Liver (tissue), 9 donors: ENCODE data around the gene CZIB. TPM values are rescaled to one million over a fixed set of nuclear protein-coding genes. Genes with fewer than 3 reads are reported as not detected.
A peak's percentile ranks its signal among the peaks of the same experiment; 100 is the strongest.

Experiments
- DNase-seq: peaks from one replicate; pipeline ENCODE4 v3.0.0-alpha.2; 2017; ENCODE audit warnings: low spot score
- H3K27ac ChIP-seq, 2 donors: one replicate each; pipeline ENCODE4 v1.7.0; 2013; ENCODE audit warnings: inconsistent platforms in 2 of 2, low read length in 2 of 2, control low read depth in 1 of 2, low read depth in 1 of 2, mild to moderate bottlenecking in 1 of 2
- H3K27me3 ChIP-seq, 4 donors: one replicate each; pipeline versions ENCODE4 v1.6.1 to v1.7.0; 2013; ENCODE audit warnings: low read length in 3 of 4, inconsistent platforms in 1 of 4, mild to moderate bottlenecking in 1 of 4, moderate library complexity in 1 of 4; ENCODE audit not compliant: control insufficient read depth in 4 of 4, insufficient read depth in 4 of 4
- H3K36me3 ChIP-seq, 4 donors: one replicate each; pipeline versions ENCODE4 v1.6.1 to v1.7.0; 2013; ENCODE audit warnings: low read length in 3 of 4, mild to moderate bottlenecking in 3 of 4, low read depth in 1 of 4, moderate library complexity in 1 of 4; ENCODE audit not compliant: control insufficient read depth in 4 of 4, insufficient read depth in 3 of 4
- H3K4me1 ChIP-seq, 4 donors: one replicate each; pipeline versions ENCODE4 v1.6.1 to v1.7.0; 2013; ENCODE audit warnings: low read length in 3 of 4, mild to moderate bottlenecking in 3 of 4, moderate library complexity in 1 of 4; ENCODE audit not compliant: control insufficient read depth in 4 of 4, insufficient read depth in 4 of 4
- H3K4me3 ChIP-seq, 3 donors: one replicate each; pipeline versions ENCODE4 v1.6.1 to v1.7.0; 2013; ENCODE audit warnings: low read length in 3 of 3, control low read depth in 1 of 3, low read depth in 1 of 3, mild to moderate bottlenecking in 1 of 3
- H3K9ac ChIP-seq, 2 donors: one replicate each; pipeline ENCODE4 v1.7.0; 2013; ENCODE audit warnings: low read length in 2 of 2, mild to moderate bottlenecking in 2 of 2, moderate library complexity in 2 of 2, control low read depth in 1 of 2, low read depth in 1 of 2
- H3K9me3 ChIP-seq, 4 donors: one replicate each; pipeline versions ENCODE4 v1.6.1 to v1.7.0; 2013; ENCODE audit warnings: low read length in 3 of 4; ENCODE audit not compliant: control insufficient read depth in 4 of 4
- EGR1 ChIP-seq, 2 donors: IDR thresholded peaks; 2 replicates each; pipeline ENCODE4 v1.6.1; 2016 to 2018; ENCODE audit warnings: antibody characterized with exemption in 2 of 2, low read depth in 2 of 2
- GABPA ChIP-seq, 2 donors: IDR thresholded peaks in 1 of 2; conservative IDR thresholded peaks in 1 of 2; 2 replicates each; pipeline ENCODE4 v1.6.1; 2016; ENCODE audit warnings: antibody characterized with exemption in 2 of 2, mild to moderate bottlenecking in 1 of 2, moderate library complexity in 1 of 2
- HNF4A ChIP-seq, 2 donors: conservative IDR thresholded peaks; 2 replicates each; pipeline ENCODE4 v1.6.1; 2016; ENCODE audit warnings: antibody characterized with exemption in 2 of 2, mild to moderate bottlenecking in 2 of 2
- HNF4G ChIP-seq: IDR thresholded peaks from 2 replicates; pipeline ENCODE4 v1.6.1; 2016; ENCODE audit warnings: antibody characterized with exemption
- JUND ChIP-seq, 2 donors: IDR thresholded peaks; 2 replicates each; pipeline ENCODE4 v1.6.1; 2016; ENCODE audit warnings: antibody characterized with exemption in 2 of 2
- MAX ChIP-seq: IDR thresholded peaks from 2 replicates; pipeline ENCODE4 v1.6.1; 2016; ENCODE audit warnings: antibody characterized with exemption
- NR2F2 ChIP-seq: IDR thresholded peaks from 2 replicates; pipeline ENCODE4 v1.6.1; 2016; ENCODE audit warnings: antibody characterized with exemption
- RAD21 ChIP-seq, 2 donors: IDR thresholded peaks; 2 replicates each; pipeline ENCODE4 v1.6.1; 2016; ENCODE audit warnings: antibody characterized with exemption in 2 of 2, mild to moderate bottlenecking in 2 of 2
- REST ChIP-seq: IDR thresholded peaks from 2 replicates; pipeline ENCODE4 v1.6.1; 2016; ENCODE audit warnings: antibody characterized with exemption, mild to moderate bottlenecking
- RXRA ChIP-seq, 2 donors: IDR thresholded peaks; 2 replicates each; pipeline ENCODE4 v1.6.1; 2017 to 2018; ENCODE audit warnings: antibody characterized with exemption in 2 of 2, mild to moderate bottlenecking in 1 of 2
- SP1 ChIP-seq: IDR thresholded peaks from 2 replicates; pipeline ENCODE4 v1.6.1; 2018; ENCODE audit warnings: antibody characterized with exemption, mild to moderate bottlenecking
- TAF1 ChIP-seq: conservative IDR thresholded peaks from 2 replicates; pipeline ENCODE4 v1.6.1; 2016; ENCODE audit warnings: antibody characterized with exemption, mild to moderate bottlenecking
- YY1 ChIP-seq: IDR thresholded peaks from 2 replicates; pipeline ENCODE4 v1.6.1; 2016; ENCODE audit warnings: antibody characterized with exemption, mild to moderate bottlenecking
- WGBS: extraction: QIAGEN DNeasy Blood & Tissue Kit; methylation state at CpG from one replicate; pipeline ENCODE4 v1.1.7; 2013; 5-methylcytosine and 5-hydroxymethylcytosine counted together
- polyA plus RNA-seq, 2 donors: library from polyadenylated mRNA; stranded (reverse) in 1 of 2; unstranded in 1 of 2; fragments of 200-250 nt in 1 of 2; fragments of >200 nt in 1 of 2; fragmentation: Nextera tagmentation in 1 of 2; extraction: Ambion mirVana in 1 of 2; gene quantifications; one replicate each; pipeline versions ENCODE4 v1.2.1 to v1.2.3, GENCODE V29; 2013 to 2015
- total RNA-seq, 2 donors: library from RNA; depleted of rRNA; stranded (reverse); fragments of >200 nt; gene quantifications; one replicate each; pipeline ENCODE4 v1.2.3, GENCODE V29; 2014
- TF ChIP-seq, protein P1 (sequence below): IDR thresholded peaks from 2 replicates; pipeline ENCODE4 v1.6.1; 2016; ENCODE audit warnings: antibody characterized with exemption
- TF ChIP-seq, protein P2 (sequence below): fragments of 150-350 bp; IDR thresholded peaks from 2 replicates; pipeline ENCODE4 v1.5.1; 2017; ENCODE audit warnings: improper control_type of control experiment, low read depth, low read length; ENCODE audit not compliant: missing input control
- TF ChIP-seq, protein P3 (sequence below): IDR thresholded peaks from 2 replicates; pipeline ENCODE4 v1.6.1; 2016; ENCODE audit warnings: antibody characterized with exemption
- donor health status: healthy.
- donor health status: healthy.
- donor health status: healthy.
- donor health status: healthy.
- donor health status: healthy.

The CZIB gene
- total and polyA plus RNA-seq, 4 donors = 19.8 to 32.3 (median 25.4) TPM

GRCh38 chr1:53196017-53196484 is 24.4 kb downstream of the CZIB start:
- Histone ChIP-seq H3K9me3 (no peaks in the 10 kb centered on the region), H3K9ac (peak overlapping the region; percentile 91 to 94), H3K36me3 (peaks cover 2 to 4% (median 3%) of the 10 kb centered on the region in 4 donors), H3K4me3 (peak overlapping the region; percentile 73 to 98 (median 88)), H3K4me1 (peaks cover 9 to 65% (median 49%) of the 10 kb centered on the region in 4 donors), H3K27ac (peak overlapping the region; percentile 98 to 99), H3K27me3 (no peaks in the 10 kb centered on the region)
- peak; percentile 53 for TF ChIP-seq NR2F2
- no peak for TF ChIP-seq GABPA (IDR thresholded peaks at IDR 0.05 in 1 of 2, conservative IDR thresholded peaks at IDR 0.05 in 1 of 2)
- TF ChIP-seq MAX = peak; percentile 15
- peak; percentile 86 for TF ChIP-seq SP1
- TF ChIP-seq RXRA (IDR thresholded peaks at IDR 0.05) = peak; percentile 93 to 96
- TF ChIP-seq, protein P1, sequence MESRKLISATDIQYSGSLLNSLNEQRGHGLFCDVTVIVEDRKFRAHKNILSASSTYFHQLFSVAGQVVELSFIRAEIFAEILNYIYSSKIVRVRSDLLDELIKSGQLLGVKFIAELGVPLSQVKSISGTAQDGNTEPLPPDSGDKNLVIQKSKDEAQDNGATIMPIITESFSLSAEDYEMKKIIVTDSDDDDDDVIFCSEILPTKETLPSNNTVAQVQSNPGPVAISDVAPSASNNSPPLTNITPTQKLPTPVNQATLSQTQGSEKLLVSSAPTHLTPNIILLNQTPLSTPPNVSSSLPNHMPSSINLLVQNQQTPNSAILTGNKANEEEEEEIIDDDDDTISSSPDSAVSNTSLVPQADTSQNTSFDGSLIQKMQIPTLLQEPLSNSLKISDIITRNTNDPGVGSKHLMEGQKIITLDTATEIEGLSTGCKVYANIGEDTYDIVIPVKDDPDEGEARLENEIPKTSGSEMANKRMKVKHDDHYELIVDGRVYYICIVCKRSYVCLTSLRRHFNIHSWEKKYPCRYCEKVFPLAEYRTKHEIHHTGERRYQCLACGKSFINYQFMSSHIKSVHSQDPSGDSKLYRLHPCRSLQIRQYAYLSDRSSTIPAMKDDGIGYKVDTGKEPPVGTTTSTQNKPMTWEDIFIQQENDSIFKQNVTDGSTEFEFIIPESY = no peak
- peak; percentile 94 for TF ChIP-seq REST
- TF ChIP-seq TAF1 = no peak
- TF ChIP-seq HNF4A (conservative IDR thresholded peaks at IDR 0.05) = peak; percentile 55 to 61
- TF ChIP-seq, protein P2, sequence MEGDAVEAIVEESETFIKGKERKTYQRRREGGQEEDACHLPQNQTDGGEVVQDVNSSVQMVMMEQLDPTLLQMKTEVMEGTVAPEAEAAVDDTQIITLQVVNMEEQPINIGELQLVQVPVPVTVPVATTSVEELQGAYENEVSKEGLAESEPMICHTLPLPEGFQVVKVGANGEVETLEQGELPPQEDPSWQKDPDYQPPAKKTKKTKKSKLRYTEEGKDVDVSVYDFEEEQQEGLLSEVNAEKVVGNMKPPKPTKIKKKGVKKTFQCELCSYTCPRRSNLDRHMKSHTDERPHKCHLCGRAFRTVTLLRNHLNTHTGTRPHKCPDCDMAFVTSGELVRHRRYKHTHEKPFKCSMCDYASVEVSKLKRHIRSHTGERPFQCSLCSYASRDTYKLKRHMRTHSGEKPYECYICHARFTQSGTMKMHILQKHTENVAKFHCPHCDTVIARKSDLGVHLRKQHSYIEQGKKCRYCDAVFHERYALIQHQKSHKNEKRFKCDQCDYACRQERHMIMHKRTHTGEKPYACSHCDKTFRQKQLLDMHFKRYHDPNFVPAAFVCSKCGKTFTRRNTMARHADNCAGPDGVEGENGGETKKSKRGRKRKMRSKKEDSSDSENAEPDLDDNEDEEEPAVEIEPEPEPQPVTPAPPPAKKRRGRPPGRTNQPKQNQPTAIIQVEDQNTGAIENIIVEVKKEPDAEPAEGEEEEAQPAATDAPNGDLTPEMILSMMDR = no peak
- TF ChIP-seq HNF4G = no peak
- TF ChIP-seq, protein P3, sequence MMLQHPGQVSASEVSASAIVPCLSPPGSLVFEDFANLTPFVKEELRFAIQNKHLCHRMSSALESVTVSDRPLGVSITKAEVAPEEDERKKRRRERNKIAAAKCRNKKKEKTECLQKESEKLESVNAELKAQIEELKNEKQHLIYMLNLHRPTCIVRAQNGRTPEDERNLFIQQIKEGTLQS = no peak
- no peak for DNase-seq
- WGBS = 17% methylated on average over 9 of the region's 9 CpGs

- H3K27me3 ChIP-seq = no peaks in the 10 kb centered on the region
- 47% methylated on average over 11 of the region's 11 CpGs for WGBS
- H3K36me3 ChIP-seq = no peaks in the 10 kb centered on the region
- peak overlapping the region in 1 of 2 donors; percentile 94 for H3K9ac ChIP-seq
- peak overlapping the region; percentile 98 to 99 for H3K27ac ChIP-seq
- DNase-seq = no peak
- no peaks in the 10 kb centered on the region for H3K9me3 ChIP-seq
- peak overlapping the region in 2 of 3 donors; percentile 73 to 98 for H3K4me3 ChIP-seq
- peaks cover 9 to 67% (median 55%) of the 10 kb centered on the region in 4 donors for H3K4me1 ChIP-seq
- TF ChIP-seq EGR1 (IDR thresholded peaks at IDR 0.05; ENCODE audit: low read depth in 2 of 2) (peak in 1 of 2 donors; percentile 54), GABPA (IDR thresholded peaks at IDR 0.05 in 1 of 2, conservative IDR thresholded peaks at IDR 0.05 in 1 of 2) (peak in 1 of 2 donors; percentile 40), JUND (IDR thresholded peaks at IDR 0.05) (peak in 1 of 2 donors; percentile 53), SP1 (peak; percentile 48), RAD21 (IDR thresholded peaks at IDR 0.05) (peak; percentile 13 to 23), HNF4G (no peak), RXRA (IDR thresholded peaks at IDR 0.05) (peak; percentile 42 to 81), TAF1 (no peak), YY1 (peak; percentile 72)
- TF ChIP-seq, protein P1 = peak; percentile 67
Observed at GRCh38 chr1:53195246-53196016, 25.0 kb downstream of the CZIB start.
